MM.1S (cell line): Measurements from ENCODE around the gene NKX2-2.

ENCODE experiments used
- DNase-seq: peaks from one replicate; pipeline ENCODE4 v3.0.0-alpha.2; 2015
- H2AFZ ChIP-seq: fragments of 300-600 bp; sonication (generic); 2 replicates; pipeline ENCODE4 v1.6.0; 2016; ENCODE audit warnings: antibody characterized with exemption, low read length
- H3F3A ChIP-seq: fragments of 300-600 bp; sonication (generic); 2 replicates; pipeline ENCODE4 v1.6.1; 2016; ENCODE audit warnings: mild to moderate bottlenecking, antibody characterized with exemption, low read length, moderate library complexity, mixed read lengths; ENCODE audit not compliant: insufficient read depth
- H3K27ac ChIP-seq: fragments of 300-600 bp; sonication (generic); 2 replicates; pipeline ENCODE4 v1.5.1; 2016; ENCODE audit warnings: mild to moderate bottlenecking, low read length
- H3K27me3 ChIP-seq: fragments of 300-600 bp; sonication (generic); replicated peaks from 2 replicates; pipeline ENCODE4 v1.6.0; 2016; ENCODE audit warnings: low read length; ENCODE audit not compliant: insufficient read depth
- H3K36me3 ChIP-seq: fragments of 300-600 bp; sonication (generic); replicated peaks from 2 replicates; pipeline ENCODE4 v1.6.1; 2016; ENCODE audit warnings: mild to moderate bottlenecking, low read length, mixed read lengths; ENCODE audit not compliant: insufficient read depth
- H3K4me1 ChIP-seq: fragments of 300-600 bp; sonication (generic); 2 replicates; pipeline ENCODE4 v1.6.1; 2016; ENCODE audit warnings: low read length, mixed read lengths
- H3K4me2 ChIP-seq: fragments of 300-600 bp; sonication (generic); 2 replicates; pipeline ENCODE4 v1.6.0; 2016; ENCODE audit warnings: low read depth, low read length
- H3K4me3 ChIP-seq: fragments of 300-600 bp; sonication (generic); 2 replicates; pipeline ENCODE4 v1.5.1; 2016; ENCODE audit warnings: low read length, mixed read lengths
- H3K79me2 ChIP-seq: fragments of 300-600 bp; sonication (generic); 2 replicates; pipeline ENCODE4 v1.6.1; 2016; ENCODE audit warnings: mixed run types, low read length, mixed read lengths
- H3K9ac ChIP-seq: fragments of 300-600 bp; sonication (generic); 2 replicates; pipeline ENCODE4 v1.6.1; 2016; ENCODE audit warnings: low read length, mixed read lengths
- H3K9me2 ChIP-seq: fragments of 300-600 bp; sonication (generic); replicated peaks from 2 replicates; pipeline ENCODE4 v1.6.1; 2016; ENCODE audit warnings: mild to moderate bottlenecking, low read length, mixed read lengths; ENCODE audit not compliant: insufficient read depth
- H3K9me3 ChIP-seq: fragments of 300-600 bp; sonication (generic); replicated peaks from 2 replicates; pipeline ENCODE4 v1.6.1; 2016; ENCODE audit warnings: mild to moderate bottlenecking, low read length, mixed read lengths; ENCODE audit not compliant: insufficient read depth
- H4K20me1 ChIP-seq: fragments of 300-600 bp; sonication (generic); 2 replicates; pipeline ENCODE4 v1.6.1; 2016; ENCODE audit warnings: mild to moderate bottlenecking, low read length, moderate library complexity, mixed read lengths; ENCODE audit not compliant: insufficient read depth
- CTCF ChIP-seq: fragments of 300-600 bp; sonication (generic); IDR thresholded peaks from 2 replicates; pipeline ENCODE4 v1.5.1; 2016; ENCODE audit warnings: antibody characterized with exemption, low read length, mixed read lengths
- EZH2 ChIP-seq: fragments of 300-600 bp; sonication (generic); optimal IDR thresholded peaks from 2 replicates; pipeline ENCODE3; 2017; ENCODE audit warnings: low read depth, mild to moderate bottlenecking, antibody characterized with exemption, low read length, mixed read lengths
- EZH2phosphoT487 ChIP-seq: fragments of 300-600 bp; sonication (generic); IDR thresholded peaks from 2 replicates; pipeline ENCODE4 v1.6.1; 2018; ENCODE audit warnings: antibody characterized with exemption, low read length

Gene NKX2-2

GRCh38 chr20:21511485-21511849 is 2.4 kb downstream of the NKX2-2 start:
- Histone ChIP-seq H3K4me1 (no peaks in the 10 kb centered on the region), H3K36me3 (no peaks in the 10 kb centered on the region), H3F3A (no peaks in the 10 kb centered on the region), H3K27ac (no peak overlapping the region), H3K9ac (no peak overlapping the region), H3K9me2 (no peaks in the 10 kb centered on the region), H3K79me2 (no peaks in the 10 kb centered on the region), H2AFZ (no peak overlapping the region), H3K27me3 (peaks cover 54% of the 10 kb centered on the region), H3K4me2 (no peak overlapping the region), H3K4me3 (no peak overlapping the region), H3K9me3 (no peaks in the 10 kb centered on the region), H4K20me1 (no peaks in the 10 kb centered on the region)
- TF ChIP-seq EZH2 (no peak), CTCF (no peak), EZH2phosphoT487 (no peak)
- DNase-seq, result no peak

GRCh38 chr20:21510414-21511384 is 3.2 kb downstream of the NKX2-2 start:
- DNase-seq, result no peak
- Histone ChIP-seq H3K79me2 (no peaks in the 10 kb centered on the region), H3K27ac (no peak overlapping the region), H4K20me1 (no peaks in the 10 kb centered on the region), H2AFZ (no peak overlapping the region), H3F3A (no peaks in the 10 kb centered on the region), H3K4me1 (0 out of 2 replicates have a peak, but pooled peaks cover under 1% of the 10 kb centered on the region), H3K36me3 (no peaks in the 10 kb centered on the region), H3K4me2 (peak overlapping the region; percentile 32; the same call in 1 of the 2 replicates), H3K9ac (no peak overlapping the region), H3K27me3 (peaks cover 47% of the 10 kb centered on the region), H3K9me2 (no peaks in the 10 kb centered on the region), H3K4me3 (peak overlapping the region; percentile 16; the same call in 1 of the 2 replicates), H3K9me3 (no peaks in the 10 kb centered on the region)
- TF ChIP-seq EZH2 (no peak), CTCF (no peak), EZH2phosphoT487 (no peak)

DNA sequence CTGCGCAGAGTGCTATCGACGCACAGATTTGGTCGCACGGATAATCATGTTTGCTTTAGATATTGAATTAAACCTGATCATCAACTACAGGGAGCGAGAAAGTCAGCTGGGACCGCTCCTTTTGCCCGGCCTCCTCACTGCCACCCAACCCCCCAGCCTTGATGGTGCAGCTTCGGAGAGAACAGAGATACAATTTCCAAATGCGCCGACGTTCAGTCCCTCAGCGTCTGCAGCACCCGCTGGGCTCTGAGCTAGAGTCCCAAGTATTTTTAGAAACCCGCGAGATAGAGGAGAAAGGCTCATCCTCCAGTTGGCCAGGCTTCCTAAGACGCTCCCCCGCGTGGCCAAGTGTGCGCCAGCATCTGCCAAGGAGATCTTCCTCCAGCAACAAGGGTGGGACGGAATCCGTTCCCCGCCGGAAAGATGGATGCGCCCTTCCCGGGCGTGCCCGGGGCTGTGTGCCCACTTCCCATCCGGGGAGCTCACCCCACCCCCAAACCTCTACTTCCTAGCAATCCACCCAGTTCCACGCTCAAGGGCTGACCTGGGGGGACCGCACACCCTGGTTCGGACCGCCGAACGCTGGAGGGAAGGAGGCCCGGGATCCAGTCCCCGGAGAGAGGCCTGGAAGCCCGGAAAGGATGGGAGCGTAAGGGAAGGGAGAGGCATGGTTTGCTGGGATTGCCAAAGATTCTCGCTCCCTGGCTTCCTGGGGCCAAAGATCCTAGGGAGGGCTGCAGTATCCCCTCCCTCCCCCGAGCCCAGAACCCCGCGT is 4.1 kb downstream of the NKX2-2 start:
- H3F3A ChIP-seq, result no peaks in the 10 kb centered on the region
- DNase-seq, result no peak
- TF ChIP-seq EZH2phosphoT487 (no peak), EZH2 (no peak), CTCF (no peak)
- peaks cover 8% of the 10 kb centered on the region; the same call in 1 of the 2 replicates for H3K4me1 ChIP-seq
- peaks cover 45% of the 10 kb centered on the region for H3K27me3 ChIP-seq
- H3K4me2 ChIP-seq, result peak overlapping the region; percentile 32; the same call in 1 of the 2 replicates
- H3K9ac ChIP-seq, result no peak overlapping the region
- H3K9me3 ChIP-seq, result no peaks in the 10 kb centered on the region
- no peak overlapping the region for H3K27ac ChIP-seq
- no peaks in the 10 kb centered on the region for H3K9me2 ChIP-seq
- no peak overlapping the region for H2AFZ ChIP-seq
- H3K4me3 ChIP-seq, result no peak overlapping the region
- H3K36me3 ChIP-seq, result no peaks in the 10 kb centered on the region
- no peaks in the 10 kb centered on the region for H3K79me2 ChIP-seq
- no peaks in the 10 kb centered on the region for H4K20me1 ChIP-seq
